ENCODE measurements around the gene TYRP1. TPM values are rescaled to one million over a fixed set of nuclear protein-coding genes. Genes with fewer than 3 reads are reported as not detected.

The TYRP1 gene
- total RNA-seq, 1 donor from 2014 or later: not detected

- H3K36me3 Mint-ChIP-seq (ENCODE audit: low read depth): no peaks in the 10 kb centered on the region
- TF ChIP-seq CTCF (conservative IDR thresholded peaks at IDR 0.05): no peak
- H3K27ac Mint-ChIP-seq (ENCODE audit: unreplicated experiment): no peak overlapping the region
- H3K4me3 Mint-ChIP-seq: no peak overlapping the region
- peaks cover 6% of the 10 kb centered on the region for H3K4me1 Mint-ChIP-seq
- no peak for DNase-seq (ENCODE audit: low read depth, low spot score)
- no peaks in the 10 kb centered on the region for H3K9me3 Mint-ChIP-seq
- no peaks in the 10 kb centered on the region for H3K27me3 Mint-ChIP-seq (ENCODE audit: low read depth)
Measured at GRCh38 chr9:12726795-12727194, 33.6 kb downstream of the TYRP1 start.

GRCh38 chr9:12730198-12730597 is 37.0 kb downstream of the TYRP1 start:
- Mint-ChIP-seq H3K4me1 (peaks cover 6% of the 10 kb centered on the region), H3K27me3 (ENCODE audit: low read depth) (no peaks in the 10 kb centered on the region)

GRCh38 chr9:12730927-12731326 is 37.7 kb downstream of the TYRP1 start:
- Mint-ChIP-seq H3K4me1 (peaks cover 6% of the 10 kb centered on the region), H3K9me3 (peaks cover 7% of the 10 kb centered on the region), H3K36me3 (ENCODE audit: low read depth) (peaks cover 3% of the 10 kb centered on the region), H3K27ac (ENCODE audit: unreplicated experiment) (no peak overlapping the region), H3K27me3 (ENCODE audit: low read depth) (no peaks in the 10 kb centered on the region), H3K4me3 (no peak overlapping the region)
- TF ChIP-seq CTCF (conservative IDR thresholded peaks at IDR 0.05): no peak
- DNase-seq (ENCODE audit: low read depth, low spot score): no peak

More at GRCh38 chr9:12730198-12730597, 37.0 kb downstream of the TYRP1 start:
- TF ChIP-seq CTCF (conservative IDR thresholded peaks at IDR 0.05): no peak
- H3K27ac Mint-ChIP-seq (ENCODE audit: unreplicated experiment): no peak overlapping the region
- peaks cover 3% of the 10 kb centered on the region for H3K36me3 Mint-ChIP-seq (ENCODE audit: low read depth)
- no peak for DNase-seq (ENCODE audit: low read depth, low spot score)
- H3K4me3 Mint-ChIP-seq: no peak overlapping the region
- peaks cover 7% of the 10 kb centered on the region for H3K9me3 Mint-ChIP-seq

- Mint-ChIP-seq H3K4me1 (peaks cover 6% of the 10 kb centered on the region), H3K27ac (ENCODE audit: unreplicated experiment) (no peak overlapping the region), H3K4me3 (no peak overlapping the region), H3K27me3 (ENCODE audit: low read depth) (no peaks in the 10 kb centered on the region), H3K36me3 (ENCODE audit: low read depth) (peaks cover 3% of the 10 kb centered on the region), H3K9me3 (peaks cover 7% of the 10 kb centered on the region)
- no peak for DNase-seq (ENCODE audit: low read depth, low spot score)
- TF ChIP-seq CTCF (conservative IDR thresholded peaks at IDR 0.05): no peak
Measured at GRCh38 chr9:12732971-12733370, 39.8 kb downstream of the TYRP1 start.

- Mint-ChIP-seq H3K4me3 (no peak overlapping the region), H3K9me3 (peaks cover 7% of the 10 kb centered on the region), H3K27me3 (ENCODE audit: low read depth) (no peaks in the 10 kb centered on the region), H3K4me1 (peaks cover under 1% of the 10 kb centered on the region), H3K27ac (ENCODE audit: unreplicated experiment) (no peak overlapping the region), H3K36me3 (ENCODE audit: low read depth) (peaks cover 3% of the 10 kb centered on the region)
- TF ChIP-seq CTCF (conservative IDR thresholded peaks at IDR 0.05): no peak
- no peak for DNase-seq (ENCODE audit: low read depth, low spot score)
Measured at GRCh38 chr9:12735665-12736064, 42.5 kb downstream of the TYRP1 start.

GRCh38 chr9:12737871-12738270 is 44.7 kb downstream of the TYRP1 start:
- Mint-ChIP-seq H3K4me1 (no peaks in the 10 kb centered on the region), H3K27ac (ENCODE audit: unreplicated experiment) (no peak overlapping the region), H3K27me3 (ENCODE audit: low read depth) (no peaks in the 10 kb centered on the region), H3K4me3 (no peak overlapping the region), H3K36me3 (ENCODE audit: low read depth) (peaks cover 5% of the 10 kb centered on the region), H3K9me3 (peaks cover 7% of the 10 kb centered on the region)
- DNase-seq (ENCODE audit: low read depth, low spot score): no peak
- no peak for TF ChIP-seq CTCF (conservative IDR thresholded peaks at IDR 0.05)

Measured in neural crest cell (in vitro differentiated cells).